ENCODE results near the gene PELI2. TPM values are rescaled to one million over a fixed set of nuclear protein-coding genes. Genes with fewer than 3 reads are reported as not detected.

Gene PELI2
- total and polyA plus RNA-seq, 2 experiments from 2014 or later: 4.3 to 16.1 TPM

DNA sequence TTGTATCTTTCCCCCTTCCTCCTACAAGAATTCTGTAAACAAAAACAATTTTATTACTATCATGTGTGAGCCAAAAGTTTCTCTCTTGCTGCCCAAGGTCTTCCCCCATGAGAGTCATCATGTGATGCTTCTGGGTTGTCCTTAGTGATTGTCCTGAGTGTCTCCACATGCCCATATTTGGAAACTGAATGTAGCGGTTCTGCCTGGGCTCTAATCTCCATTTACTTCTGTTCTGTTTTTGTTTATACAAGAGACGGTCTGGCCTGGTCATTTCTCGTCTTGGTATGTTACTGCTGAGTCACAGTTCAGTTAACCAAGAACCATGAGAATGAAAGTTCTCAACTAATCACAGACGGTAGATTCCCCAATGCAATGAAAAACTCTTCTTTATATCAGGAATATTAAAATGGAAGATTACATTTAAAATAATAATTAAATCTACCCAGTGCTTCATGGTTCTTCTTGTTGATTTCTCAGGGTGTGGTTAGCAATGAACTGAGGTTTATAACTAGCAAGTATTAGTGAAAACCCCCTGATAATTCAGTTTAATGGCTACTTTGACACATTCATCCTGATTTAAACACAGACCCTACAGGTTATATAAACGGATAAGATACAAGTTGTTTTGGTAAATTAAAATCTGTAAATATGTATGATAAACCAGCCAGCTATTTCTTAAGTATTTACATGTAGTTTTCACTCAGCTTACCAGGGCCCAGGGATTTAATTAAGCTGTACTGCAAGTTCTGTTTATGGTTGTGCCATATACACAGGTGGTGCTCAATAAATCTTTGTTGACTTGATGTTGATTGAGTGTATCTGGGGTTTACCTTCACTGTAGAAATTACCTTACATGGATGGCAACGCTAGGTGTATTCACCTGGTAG is 81.1 kb downstream of the PELI2 start:
- TF ChIP-seq EZH2 (IDR thresholded peaks at IDR 0.05; ENCODE audit: borderline replicate concordance) (no peak), EZH2phosphoT487 (IDR thresholded peaks at IDR 0.05; ENCODE audit: low read depth, severe bottlenecking, unreplicated experiment) (no peak)
- TF ChIP-seq, protein P1, sequence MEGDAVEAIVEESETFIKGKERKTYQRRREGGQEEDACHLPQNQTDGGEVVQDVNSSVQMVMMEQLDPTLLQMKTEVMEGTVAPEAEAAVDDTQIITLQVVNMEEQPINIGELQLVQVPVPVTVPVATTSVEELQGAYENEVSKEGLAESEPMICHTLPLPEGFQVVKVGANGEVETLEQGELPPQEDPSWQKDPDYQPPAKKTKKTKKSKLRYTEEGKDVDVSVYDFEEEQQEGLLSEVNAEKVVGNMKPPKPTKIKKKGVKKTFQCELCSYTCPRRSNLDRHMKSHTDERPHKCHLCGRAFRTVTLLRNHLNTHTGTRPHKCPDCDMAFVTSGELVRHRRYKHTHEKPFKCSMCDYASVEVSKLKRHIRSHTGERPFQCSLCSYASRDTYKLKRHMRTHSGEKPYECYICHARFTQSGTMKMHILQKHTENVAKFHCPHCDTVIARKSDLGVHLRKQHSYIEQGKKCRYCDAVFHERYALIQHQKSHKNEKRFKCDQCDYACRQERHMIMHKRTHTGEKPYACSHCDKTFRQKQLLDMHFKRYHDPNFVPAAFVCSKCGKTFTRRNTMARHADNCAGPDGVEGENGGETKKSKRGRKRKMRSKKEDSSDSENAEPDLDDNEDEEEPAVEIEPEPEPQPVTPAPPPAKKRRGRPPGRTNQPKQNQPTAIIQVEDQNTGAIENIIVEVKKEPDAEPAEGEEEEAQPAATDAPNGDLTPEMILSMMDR (IDR thresholded peaks at IDR 0.05; ENCODE audit: poor library complexity): no peak
- 48% methylated on average over 6 of the region's 6 CpGs for WGBS (ENCODE audit: low lambda C conversion rate, missing lambda C conversion rate)
- Histone ChIP-seq H4K20me1 (ENCODE audit: insufficient read depth, poor library complexity, severe bottlenecking) (no peaks in the 10 kb centered on the region), H3K27ac (peak overlapping the region; percentile 50), H3K36me3 (replicated peaks; ENCODE audit: insufficient read depth, low read depth) (no peaks in the 10 kb centered on the region), H3K9me2 (replicated peaks; ENCODE audit: insufficient read depth) (no peaks in the 10 kb centered on the region), H2AFZ (no peak overlapping the region), H3K9me3 (ENCODE audit: low read depth) (no peaks in the 10 kb centered on the region), H3K4me1 (ENCODE audit: insufficient read depth) (peaks cover 15% of the 10 kb centered on the region), H3K4me3 (no peak overlapping the region), H3K4me2 (peak overlapping the region; percentile 33), H3K27me3 (no peaks in the 10 kb centered on the region), H3K79me2 (no peaks in the 10 kb centered on the region)
- DNase-seq (ENCODE audit: low spot score): peak; percentile 62

GRCh38 chr14:56199982-56200577 is 81.9 kb downstream of the PELI2 start:
- TF ChIP-seq, protein P1 (IDR thresholded peaks at IDR 0.05; ENCODE audit: poor library complexity): no peak
- TF ChIP-seq EZH2 (IDR thresholded peaks at IDR 0.05; ENCODE audit: borderline replicate concordance): no peak
- no peak for TF ChIP-seq EZH2phosphoT487 (IDR thresholded peaks at IDR 0.05; ENCODE audit: low read depth, severe bottlenecking, unreplicated experiment)
- H3K36me3 ChIP-seq (replicated peaks; ENCODE audit: insufficient read depth, low read depth): no peaks in the 10 kb centered on the region
- H3K4me2 ChIP-seq: peak overlapping the region; percentile 33
- H2AFZ ChIP-seq: no peak overlapping the region
- 82% methylated on average over 7 of the region's 7 CpGs for WGBS (ENCODE audit: low lambda C conversion rate, missing lambda C conversion rate)
- DNase-seq (ENCODE audit: low spot score): no peak
- no peak overlapping the region for H3K4me3 ChIP-seq
- H3K27ac ChIP-seq: peak overlapping the region; percentile 50
- no peaks in the 10 kb centered on the region for H3K9me3 ChIP-seq (ENCODE audit: low read depth)
- no peaks in the 10 kb centered on the region for H3K9me2 ChIP-seq (replicated peaks; ENCODE audit: insufficient read depth)
- H3K27me3 ChIP-seq: no peaks in the 10 kb centered on the region
- H4K20me1 ChIP-seq (ENCODE audit: insufficient read depth, poor library complexity, severe bottlenecking): no peaks in the 10 kb centered on the region
- H3K79me2 ChIP-seq: no peaks in the 10 kb centered on the region
- H3K4me1 ChIP-seq (ENCODE audit: insufficient read depth): peaks cover 15% of the 10 kb centered on the region

DNA sequence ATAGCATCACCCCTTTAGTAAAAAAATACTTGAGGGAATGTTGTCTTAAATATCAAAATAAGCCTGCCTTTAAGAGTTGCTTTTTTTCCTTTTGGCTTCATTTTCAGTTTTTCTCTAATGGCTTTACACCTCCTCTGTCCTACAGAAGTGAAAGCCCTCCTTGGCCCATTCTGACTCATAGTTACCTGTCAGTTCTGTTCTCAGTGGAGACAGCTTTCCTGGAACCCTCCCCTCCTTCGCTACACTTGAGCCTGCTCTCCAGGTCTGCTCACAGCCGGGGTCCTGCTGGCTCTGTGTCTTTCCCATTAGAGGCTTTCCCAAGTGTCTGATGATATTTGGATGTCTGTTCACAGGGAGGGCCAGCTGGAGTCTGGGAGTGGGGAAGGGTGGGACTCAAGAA is 84.0 kb downstream of the PELI2 start:
- WGBS (ENCODE audit: low lambda C conversion rate, missing lambda C conversion rate): 39% methylated on average over 2 of the region's 2 CpGs

More for the DNA sequence above, 84.0 kb downstream of the PELI2 start:
- Histone ChIP-seq H3K27ac (no peak overlapping the region), H3K36me3 (replicated peaks; ENCODE audit: insufficient read depth, low read depth) (no peaks in the 10 kb centered on the region), H3K79me2 (no peaks in the 10 kb centered on the region), H2AFZ (no peak overlapping the region), H3K4me3 (no peak overlapping the region), H3K4me1 (ENCODE audit: insufficient read depth) (peaks cover 10% of the 10 kb centered on the region), H3K9me2 (replicated peaks; ENCODE audit: insufficient read depth) (no peaks in the 10 kb centered on the region), H3K9me3 (ENCODE audit: low read depth) (no peaks in the 10 kb centered on the region), H4K20me1 (ENCODE audit: insufficient read depth, poor library complexity, severe bottlenecking) (no peaks in the 10 kb centered on the region), H3K27me3 (no peaks in the 10 kb centered on the region), H3K4me2 (no peak overlapping the region)
- no peak for DNase-seq (ENCODE audit: low spot score)
- TF ChIP-seq, protein P1 (IDR thresholded peaks at IDR 0.05; ENCODE audit: poor library complexity): no peak
- no peak for TF ChIP-seq EZH2phosphoT487 (IDR thresholded peaks at IDR 0.05; ENCODE audit: low read depth, severe bottlenecking, unreplicated experiment)
- TF ChIP-seq EZH2 (IDR thresholded peaks at IDR 0.05; ENCODE audit: borderline replicate concordance): no peak

All from hepatocyte (in vitro differentiated cells).